Naive thymus-derived CD8-positive, alpha-beta T cell (primary cell): ENCODE results near the gene SHCBP1L. TPM values are rescaled to one million over a fixed set of nuclear protein-coding genes. Genes with fewer than 3 reads are reported as not detected.

Source experiments
- ATAC-seq, 2 donors: fragments of 150-1000 bp; cut with Tn5 transposase in 1 of 2; sonication (Bioruptor Pico), chemical (Tn5 transposase) in 1 of 2; 1 replicate in 1 of 2; 2 replicates in 1 of 2; pipeline ENCODE4 v1.10.0; 2021; ENCODE audit warnings: mild to moderate bottlenecking in 2 of 2, moderate library complexity in 2 of 2
- POLR2A ChIA-PET: fragments of 350-600 bp; sonication (Branson Sonifier 250); formaldehyde crosslinking; loops from one replicate; lab custom pipeline; 2021; ENCODE audit warnings: antibody characterized with exemption; lab: Charles Lee
- DNase-seq, 10 donors: peaks; one replicate each; pipeline versions ENCODE4 v3.0.0 to v3.0.0-alpha.2; 2020 to 2022
- H3K27ac Mint-ChIP-seq, 10 donors: one replicate each; pipeline ENCODE4 v1.8.0; 2020 to 2022; ENCODE audit warnings: mild to moderate bottlenecking in 10 of 10, mixed read lengths in 10 of 10, moderate library complexity in 4 of 10, inconsistent platforms in 1 of 10
- H3K27me3 Mint-ChIP-seq, 5 donors: one replicate each; pipeline ENCODE4 v1.8.0; 2021 to 2022; ENCODE audit warnings: mixed read lengths in 5 of 5
- H3K36me3 Mint-ChIP-seq, 3 donors: one replicate each; pipeline ENCODE4 v1.8.0; 2020 to 2022; ENCODE audit warnings: mixed read lengths in 3 of 3, mild to moderate bottlenecking in 2 of 3, inconsistent platforms in 1 of 3
- H3K4me1 Mint-ChIP-seq, 4 donors: one replicate each; pipeline ENCODE4 v1.8.0; 2021 to 2022; ENCODE audit warnings: mixed read lengths in 4 of 4
- H3K4me3 Mint-ChIP-seq, 10 donors: one replicate each; pipeline ENCODE4 v1.8.0; 2020 to 2022; ENCODE audit warnings: mild to moderate bottlenecking in 10 of 10, mixed read lengths in 10 of 10, moderate library complexity in 6 of 10, inconsistent platforms in 1 of 10
- H3K9me3 Mint-ChIP-seq, 9 donors: one replicate each; pipeline ENCODE4 v1.8.0; 2020 to 2022; ENCODE audit warnings: mixed read lengths in 9 of 9, mild to moderate bottlenecking in 3 of 9, inconsistent platforms in 1 of 9, moderate library complexity in 1 of 9
- polyA plus RNA-seq, 3 donors: library from polyadenylated mRNA; unstranded; fragments of 300-500 nt; fragmentation: Illumina TruSeq; gene quantifications; one replicate each; pipeline ENCODE4 v1.2.3, GENCODE V29; 2021
- total RNA-seq, 8 experiments: library from RNA in 2 of 8; stranded (reverse) in 2 of 8; gene quantifications; one replicate each; pipeline ENCODE4 v1.2.3 and lab custom pipeline; 2021 to 2026

Gene SHCBP1L
- not detected for total RNA-seq
- polyA plus RNA-seq, result not detected
- 0 reads per million in 6 experiments for total RNA-seq (lab: John Stamatoyannopoulos, UW)

GRCh38 chr1:182952677-182953444, at the start of gene SHCBP1L:
SHCBP1L (minus strand) TSS chr1:182953166; CDS start chr1:182953133, 33 bp downstream.
- ATAC-seq, result peak in 1 of 2 donors; percentile 16
- Mint-ChIP-seq H3K9me3 (peaks cover 0 to 4% (median 0%) of the 10 kb centered on the region in 9 donors), H3K4me1 (peaks cover 3 to 6% (median 4%) of the 10 kb centered on the region in 4 donors), H3K27me3 (peaks cover 22 to 44% (median 37%) of the 10 kb centered on the region in 5 donors), H3K36me3 (peaks cover 0 to 4% (median 2%) of the 10 kb centered on the region in 3 donors), H3K27ac (peak within 1 kb of the TSS in 1 of 10 donors; percentile 29), H3K4me3 (peak within 1 kb of the TSS in 8 of 10 donors; percentile 10 to 65 (median 46))
- DNase-seq, result no peak
- POLR2A ChIA-PET, result no interaction called here

- peaks cover 0 to 6% (median 0%) of the 10 kb centered on the region in 9 donors for H3K9me3 Mint-ChIP-seq
- H3K27ac Mint-ChIP-seq, result no peak overlapping the region
- H3K36me3 Mint-ChIP-seq, result peaks cover 0 to 2% (median 0%) of the 10 kb centered on the region in 3 donors
- H3K4me3 Mint-ChIP-seq, result no peak overlapping the region
- POLR2A ChIA-PET, result no interaction called here
- H3K4me1 Mint-ChIP-seq, result no peaks in the 10 kb centered on the region
- DNase-seq (no peak), ATAC-seq (no peak)
- H3K27me3 Mint-ChIP-seq, result peaks cover 24 to 80% (median 32%) of the 10 kb centered on the region in 5 donors
Observed at GRCh38 chr1:183002267-183002666, 49.3 kb upstream of the SHCBP1L start.

GRCh38 chr1:183000167-183000962, 47.4 kb upstream of the SHCBP1L start:
- no peak overlapping the region for H3K4me3 Mint-ChIP-seq
- H3K27me3 Mint-ChIP-seq, result peaks cover 18 to 75% (median 28%) of the 10 kb centered on the region in 5 donors
- POLR2A ChIA-PET, result no interaction called here
- H3K9me3 Mint-ChIP-seq, result peaks cover 0 to under 1% (median 0%) of the 10 kb centered on the region in 9 donors
- H3K27ac Mint-ChIP-seq, result no peak overlapping the region
- H3K36me3 Mint-ChIP-seq, result no peaks in the 10 kb centered on the region
- H3K4me1 Mint-ChIP-seq, result no peaks in the 10 kb centered on the region
- ATAC-seq (no peak), DNase-seq (no peak)

GRCh38 chr1:182998482-182998881, 45.5 kb upstream of the SHCBP1L start:
- Mint-ChIP-seq H3K36me3 (no peaks in the 10 kb centered on the region), H3K27ac (no peak overlapping the region)
- POLR2A ChIA-PET, result no interaction called here

GRCh38 chr1:182996816-182997215, 43.9 kb upstream of the SHCBP1L start:
- no peak for ATAC-seq
- POLR2A ChIA-PET, result no interaction called here
- H3K4me1 Mint-ChIP-seq, result no peaks in the 10 kb centered on the region

More at GRCh38 chr1:182998482-182998881, 45.5 kb upstream of the SHCBP1L start:
- H3K9me3 Mint-ChIP-seq, result no peaks in the 10 kb centered on the region
- peaks cover 13 to 56% (median 17%) of the 10 kb centered on the region in 5 donors for H3K27me3 Mint-ChIP-seq
- H3K4me3 Mint-ChIP-seq, result no peak overlapping the region
- DNase-seq (no peak), ATAC-seq (no peak)
- H3K4me1 Mint-ChIP-seq, result no peaks in the 10 kb centered on the region

GRCh38 chr1:182995894-182996293, 42.9 kb upstream of the SHCBP1L start:
- no peaks in the 10 kb centered on the region for H3K36me3 Mint-ChIP-seq
- DNase-seq, result no peak
- no peaks in the 10 kb centered on the region for H3K9me3 Mint-ChIP-seq
- peaks cover 12 to 57% (median 19%) of the 10 kb centered on the region in 5 donors for H3K27me3 Mint-ChIP-seq
- H3K4me1 Mint-ChIP-seq, result no peaks in the 10 kb centered on the region
- no peak overlapping the region for H3K4me3 Mint-ChIP-seq
- no peak overlapping the region for H3K27ac Mint-ChIP-seq
- ATAC-seq, result no peak
- POLR2A ChIA-PET, result no interaction called here

More at GRCh38 chr1:182996816-182997215, 43.9 kb upstream of the SHCBP1L start:
- Mint-ChIP-seq H3K36me3 (no peaks in the 10 kb centered on the region), H3K27ac (no peak overlapping the region), H3K4me3 (no peak overlapping the region), H3K27me3 (peaks cover 13 to 57% (median 19%) of the 10 kb centered on the region in 5 donors), H3K9me3 (no peaks in the 10 kb centered on the region)
- no peak for DNase-seq

- Mint-ChIP-seq H3K27me3 (peaks cover 16 to 51% (median 26%) of the 10 kb centered on the region in 5 donors), H3K4me1 (no peaks in the 10 kb centered on the region), H3K27ac (no peak overlapping the region), H3K9me3 (no peaks in the 10 kb centered on the region), H3K4me3 (no peak overlapping the region), H3K36me3 (no peaks in the 10 kb centered on the region)
- ATAC-seq (no peak), DNase-seq (no peak)
- POLR2A ChIA-PET, result no interaction called here
Observed at GRCh38 chr1:182993746-182994145, 40.8 kb upstream of the SHCBP1L start.

- no peak for ATAC-seq
- Mint-ChIP-seq H3K36me3 (no peaks in the 10 kb centered on the region), H3K9me3 (no peaks in the 10 kb centered on the region), H3K4me3 (no peak overlapping the region), H3K27me3 (peaks cover 11 to 36% (median 20%) of the 10 kb centered on the region in 5 donors), H3K27ac (no peak overlapping the region), H3K4me1 (no peaks in the 10 kb centered on the region)
- POLR2A ChIA-PET, result no interaction called here
- no peak for DNase-seq
Observed at GRCh38 chr1:182990413-182991144, 37.6 kb upstream of the SHCBP1L start.

- DNase-seq (no peak), ATAC-seq (no peak)
- peaks cover 10 to 36% (median 21%) of the 10 kb centered on the region in 5 donors for H3K27me3 Mint-ChIP-seq
- POLR2A ChIA-PET, result no interaction called here
- no peak overlapping the region for H3K4me3 Mint-ChIP-seq
- peaks cover 0 to 11% (median 2%) of the 10 kb centered on the region in 9 donors for H3K9me3 Mint-ChIP-seq
- H3K36me3 Mint-ChIP-seq, result no peaks in the 10 kb centered on the region
- no peak overlapping the region for H3K27ac Mint-ChIP-seq
- H3K4me1 Mint-ChIP-seq, result no peaks in the 10 kb centered on the region
Observed at GRCh38 chr1:182985876-182986275, 32.9 kb upstream of the SHCBP1L start.

DNA sequence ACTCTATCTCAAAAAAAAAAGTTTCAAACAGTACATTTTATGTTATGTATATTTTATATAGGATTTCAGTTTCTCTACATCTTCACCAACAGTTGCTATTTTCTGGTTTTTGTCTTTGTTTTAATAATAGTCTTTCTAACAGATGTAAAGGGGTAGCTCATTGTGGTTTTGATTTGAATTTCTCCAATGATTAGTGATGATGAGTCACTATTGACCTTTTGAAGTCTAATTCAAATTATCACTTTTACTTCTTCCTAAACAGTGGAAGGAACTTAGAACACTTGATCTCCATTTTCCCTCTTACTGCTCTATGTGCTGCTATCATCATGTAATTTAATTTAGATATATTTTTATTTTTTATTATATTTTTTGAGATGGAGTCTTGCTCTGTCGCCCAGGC, 31.7 kb upstream of the SHCBP1L start:
- POLR2A ChIA-PET, result no interaction called here
- H3K36me3 Mint-ChIP-seq, result no peaks in the 10 kb centered on the region
- H3K9me3 Mint-ChIP-seq, result peaks cover 0 to 11% (median 2%) of the 10 kb centered on the region in 9 donors

GRCh38 chr1:182984138-182984537, 31.2 kb upstream of the SHCBP1L start:
- Mint-ChIP-seq H3K4me1 (no peaks in the 10 kb centered on the region), H3K27ac (peak overlapping the region in 1 of 10 donors; percentile 24), H3K9me3 (peaks cover 0 to 11% (median 2%) of the 10 kb centered on the region in 9 donors), H3K4me3 (no peak overlapping the region), H3K36me3 (no peaks in the 10 kb centered on the region), H3K27me3 (peaks cover 7 to 26% (median 13%) of the 10 kb centered on the region in 5 donors)
- ATAC-seq, result no peak
- POLR2A ChIA-PET, result no interaction called here
- DNase-seq, result no peak

More for the DNA sequence above, 31.7 kb upstream of the SHCBP1L start:
- no peak for ATAC-seq
- no peak overlapping the region for H3K27ac Mint-ChIP-seq
- no peak overlapping the region for H3K4me3 Mint-ChIP-seq
- no peaks in the 10 kb centered on the region for H3K4me1 Mint-ChIP-seq
- no peak for DNase-seq
- H3K27me3 Mint-ChIP-seq, result peaks cover 7 to 26% (median 15%) of the 10 kb centered on the region in 5 donors

GRCh38 chr1:182978151-182978853, 25.3 kb upstream of the SHCBP1L start:
- Mint-ChIP-seq H3K27ac (no peak overlapping the region), H3K4me3 (no peak overlapping the region), H3K27me3 (peaks cover 4 to 15% (median 9%) of the 10 kb centered on the region in 5 donors), H3K9me3 (peaks cover 0 to 6% (median 0%) of the 10 kb centered on the region in 9 donors), H3K4me1 (no peaks in the 10 kb centered on the region), H3K36me3 (no peaks in the 10 kb centered on the region)
- no peak for DNase-seq
- POLR2A ChIA-PET, result interaction anchor here (0.6 kb wide), 1 partner anchor 63 kb away, joined by 4 read pairs; no protein-coding TSS in a partner anchor
- no peak for ATAC-seq
